NCI-H345 treated with DMSO at 0.1 percent for 48 hours (cell line): ENCODE results near the gene ATF4.

Source experiments
- DNase-seq: peaks from one replicate; lab custom pipeline; 2025; ENCODE audit not compliant: unreplicated experiment; lab: John Stamatoyannopoulos, UW

ATF4 gene

DNA sequence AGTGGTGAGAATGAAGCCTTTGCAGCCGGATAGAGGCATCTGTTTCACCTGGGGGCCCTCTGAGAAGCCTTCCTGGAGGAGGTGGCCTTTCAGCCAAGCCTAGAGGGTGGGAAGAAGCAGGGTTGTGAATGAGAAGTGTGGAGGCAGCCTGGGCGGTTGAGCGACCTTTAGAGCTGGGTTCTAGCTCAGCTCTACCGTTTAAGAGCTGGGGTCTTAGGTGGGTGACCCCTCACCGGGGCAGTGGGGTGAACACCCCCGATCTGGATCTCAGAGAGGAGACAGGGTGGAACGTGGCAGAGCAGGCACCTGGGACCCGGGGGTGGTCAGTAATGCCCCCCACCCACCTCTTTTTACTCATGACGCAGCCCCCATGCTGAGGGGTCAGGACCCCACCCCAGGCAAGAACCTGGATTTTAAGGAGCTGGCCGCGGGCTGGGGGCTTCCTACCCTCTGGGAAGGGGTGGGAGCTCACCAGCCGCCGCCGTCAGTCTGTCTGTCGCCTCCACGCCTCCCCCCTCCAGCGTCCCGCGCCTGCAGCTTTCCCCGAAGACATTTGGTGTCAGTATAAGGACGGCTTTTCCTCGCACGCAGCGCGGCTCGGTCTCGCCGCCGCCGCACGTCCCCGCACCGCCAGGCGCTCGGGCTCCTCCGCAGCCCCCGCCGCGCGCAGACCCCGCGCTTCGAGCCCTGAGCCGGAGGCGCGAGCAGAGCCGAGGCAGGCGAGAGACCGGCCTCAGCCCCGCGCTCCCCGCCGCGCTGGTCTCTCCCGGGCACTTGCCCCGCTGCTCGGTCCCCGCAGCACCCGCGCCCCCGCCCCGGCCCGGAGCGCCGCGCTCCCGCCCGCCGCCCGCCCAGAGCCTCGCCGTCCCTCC, 36.8 kb downstream of the ATF4 start:
- DNase-seq: no peak

DNA sequence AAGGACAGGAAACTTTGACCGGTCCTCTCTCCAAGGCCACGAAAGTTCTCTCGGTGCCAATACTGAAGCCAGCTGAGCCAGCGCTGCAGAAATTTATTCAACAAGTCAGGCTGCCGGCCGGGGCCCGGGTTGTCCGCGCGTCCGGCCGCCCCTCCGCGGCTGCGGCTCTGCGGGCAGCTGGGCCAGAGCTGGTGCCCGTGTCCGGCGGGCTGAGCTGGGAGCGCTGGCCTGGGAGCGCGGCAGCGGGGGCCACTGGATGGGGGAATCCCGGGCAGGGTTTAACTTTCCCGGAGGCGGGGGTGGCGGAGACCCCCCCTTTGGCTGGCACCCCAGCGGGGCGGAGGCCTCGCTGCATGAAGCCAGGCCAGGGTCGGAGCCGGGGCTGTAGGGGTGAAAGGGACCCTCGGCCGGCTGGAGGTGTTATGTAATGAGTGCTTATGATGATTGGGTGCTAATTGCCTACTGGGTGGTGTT, 37.9 kb downstream of the ATF4 start:
- DNase-seq: no peak

DNA sequence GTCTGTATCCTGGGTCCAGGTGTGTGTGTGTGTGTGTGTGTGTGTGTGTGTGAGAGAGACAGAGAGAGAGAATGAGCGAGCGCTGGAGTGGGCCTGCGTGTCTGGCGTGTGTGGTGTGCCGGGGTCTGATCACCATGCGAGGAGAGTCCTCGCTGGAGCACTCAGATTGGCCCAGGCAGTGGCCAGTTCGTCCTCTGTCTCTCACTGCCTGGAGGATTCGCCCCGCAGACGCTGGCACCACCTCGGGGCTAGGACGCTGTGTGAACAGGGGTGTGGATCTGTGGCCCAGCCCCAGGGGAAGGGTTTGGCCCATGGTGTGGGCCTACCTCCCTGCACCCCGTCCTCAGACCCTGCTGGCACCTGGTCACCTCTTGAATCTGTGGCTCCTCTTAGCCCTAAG, 38.6 kb downstream of the ATF4 start:
- DNase-seq: no peak

DNA sequence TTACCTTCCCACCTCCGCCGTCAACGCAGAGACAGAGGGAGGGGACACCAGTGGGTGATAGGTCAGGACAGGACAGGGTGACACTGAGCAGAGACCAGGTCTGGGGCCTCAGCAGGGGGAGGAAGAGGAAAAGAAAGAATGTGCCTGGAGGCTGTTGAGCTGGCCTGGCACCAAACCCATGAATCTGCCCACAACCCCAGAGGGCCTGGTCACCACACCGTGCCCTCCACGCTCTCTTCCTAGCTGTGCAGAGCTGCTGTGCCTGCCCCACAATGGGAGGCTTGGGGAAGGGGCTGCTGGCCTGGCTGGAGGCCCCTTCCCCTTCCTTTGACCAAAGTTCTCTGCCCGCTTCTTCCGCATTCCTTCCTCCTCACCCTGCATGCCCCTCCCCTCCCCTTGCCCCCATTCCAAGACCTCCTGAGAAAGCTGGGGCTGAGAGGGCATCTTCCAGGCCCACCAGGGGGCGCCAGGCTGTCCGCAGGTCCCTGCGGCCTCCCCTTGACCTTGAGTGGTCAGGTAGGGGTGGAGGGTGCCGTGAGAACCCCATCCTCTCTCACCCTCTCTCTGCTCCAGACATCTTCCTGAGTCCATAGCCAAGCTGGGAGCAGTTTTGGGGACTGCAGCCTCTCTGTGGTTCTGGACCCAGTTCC, 39.2 kb downstream of the ATF4 start:
- no peak for DNase-seq

DNA sequence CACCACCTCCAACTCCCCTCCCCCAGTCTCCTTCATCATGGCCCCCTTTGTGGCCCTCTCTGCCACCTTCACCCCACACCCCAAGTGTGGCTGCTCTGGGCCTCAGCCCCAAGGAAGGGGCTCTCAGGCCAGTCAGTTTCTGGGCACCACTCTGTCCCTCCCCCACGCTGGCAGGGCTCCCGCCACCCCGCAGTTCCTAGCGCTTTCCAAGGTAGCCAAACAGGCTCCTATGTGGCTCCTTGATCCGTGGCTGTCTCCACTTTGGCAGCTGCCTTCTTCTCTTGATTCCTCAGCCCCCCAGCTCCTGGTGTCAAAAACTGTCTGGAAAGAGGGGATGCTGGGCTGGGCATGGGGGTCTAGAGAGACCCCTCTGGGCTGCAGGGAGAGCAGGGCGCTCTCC, 39.8 kb downstream of the ATF4 start:
- DNase-seq: no peak

DNA sequence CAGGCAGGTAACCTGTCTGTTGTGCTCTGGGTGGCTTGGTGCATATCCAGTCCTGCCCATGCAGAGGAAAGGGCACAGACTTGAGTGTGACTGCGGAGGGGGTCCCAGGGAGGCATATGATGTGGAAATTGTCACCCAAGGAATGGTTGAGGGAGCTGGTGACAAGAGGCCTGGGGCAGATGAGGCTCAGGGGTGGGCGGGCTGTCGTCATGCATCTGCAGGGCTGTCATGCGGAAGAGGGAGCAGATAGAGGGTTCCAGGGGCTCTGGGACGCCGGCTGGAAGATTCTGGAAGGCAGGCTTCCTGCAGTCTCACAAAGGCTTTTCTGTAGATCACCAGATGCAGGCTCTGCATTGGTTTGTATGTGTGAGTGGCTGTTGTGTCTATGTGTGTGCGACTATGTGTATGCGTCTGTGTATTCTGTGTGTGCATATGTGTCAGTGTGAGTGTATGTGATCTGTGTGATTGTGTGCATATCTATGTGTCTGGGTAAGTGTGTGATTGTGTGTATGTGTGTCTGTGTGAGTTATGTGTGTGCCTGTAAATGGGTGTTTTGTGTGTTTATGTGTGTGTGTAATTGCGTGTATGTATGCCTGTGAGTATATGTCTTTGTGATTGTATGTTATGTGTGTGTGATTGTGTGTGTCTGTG, 42.6 kb downstream of the ATF4 start:
- DNase-seq: no peak

DNA sequence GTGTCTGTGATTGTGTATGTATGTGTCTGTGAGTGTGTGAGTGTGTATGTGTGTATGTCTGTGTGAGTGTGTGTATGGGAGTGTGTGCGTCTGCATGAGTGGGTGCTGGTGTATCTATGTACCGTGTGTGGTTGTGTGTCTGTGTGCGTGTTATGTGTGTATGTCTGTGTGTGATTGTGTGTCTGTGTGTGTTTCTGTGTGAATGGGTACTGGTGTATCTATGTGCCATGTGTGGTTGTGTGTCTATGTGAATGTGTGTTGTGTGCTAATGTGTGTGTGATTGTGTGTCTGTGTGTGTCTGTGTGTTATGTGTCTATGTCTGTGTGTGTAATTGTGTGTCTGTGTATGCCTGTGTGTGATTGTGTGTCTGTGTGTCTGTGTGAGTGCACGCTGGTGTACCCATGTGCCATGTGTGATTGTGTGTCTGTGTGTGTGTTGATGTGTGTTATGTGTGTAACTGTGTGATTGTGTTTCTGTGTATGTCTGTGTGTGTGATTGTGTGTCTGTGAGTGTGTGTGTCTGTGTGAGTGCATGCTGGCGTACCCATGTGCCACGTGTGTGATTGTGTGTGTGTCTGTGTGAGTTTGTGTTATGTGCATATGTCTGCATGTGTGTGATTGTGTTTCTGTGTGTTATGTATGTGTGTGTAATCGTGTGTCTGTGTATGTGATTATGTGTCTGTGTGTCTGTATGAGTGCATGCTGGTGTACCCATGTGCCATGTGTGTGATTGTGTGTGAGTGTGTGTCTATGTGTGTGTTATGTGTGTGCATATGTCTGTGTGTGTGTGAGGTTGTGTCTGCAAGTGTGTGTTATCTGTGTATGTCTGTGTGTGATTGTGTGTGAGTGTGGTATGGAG, 43.4 kb downstream of the ATF4 start:
- DNase-seq: no peak

DNA sequence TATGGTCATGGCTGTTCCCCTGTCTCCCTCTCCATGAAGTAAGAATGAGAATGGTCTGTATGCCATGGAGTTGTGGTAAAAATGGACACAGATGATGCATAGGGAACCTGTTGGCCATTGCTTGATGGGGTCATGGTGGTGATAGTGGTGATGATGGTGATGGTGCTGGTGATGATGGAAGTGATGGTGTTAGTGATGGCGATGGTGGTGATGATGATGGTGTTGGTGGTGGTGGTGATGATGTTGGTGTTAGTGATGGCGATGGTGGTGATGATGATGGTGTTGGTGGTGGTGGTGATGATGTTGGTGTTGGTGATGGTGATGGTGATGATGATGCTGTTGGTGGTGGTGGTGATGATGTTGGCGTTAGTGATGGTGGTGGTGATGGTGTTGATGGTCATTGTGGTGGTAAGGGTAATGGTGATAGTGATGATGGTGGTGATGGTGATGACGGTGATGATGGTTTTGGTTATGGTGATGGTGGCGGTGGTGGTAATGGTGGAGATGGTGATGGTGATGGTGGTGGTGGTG, 45.1 kb downstream of the ATF4 start:
- DNase-seq: no peak

DNA sequence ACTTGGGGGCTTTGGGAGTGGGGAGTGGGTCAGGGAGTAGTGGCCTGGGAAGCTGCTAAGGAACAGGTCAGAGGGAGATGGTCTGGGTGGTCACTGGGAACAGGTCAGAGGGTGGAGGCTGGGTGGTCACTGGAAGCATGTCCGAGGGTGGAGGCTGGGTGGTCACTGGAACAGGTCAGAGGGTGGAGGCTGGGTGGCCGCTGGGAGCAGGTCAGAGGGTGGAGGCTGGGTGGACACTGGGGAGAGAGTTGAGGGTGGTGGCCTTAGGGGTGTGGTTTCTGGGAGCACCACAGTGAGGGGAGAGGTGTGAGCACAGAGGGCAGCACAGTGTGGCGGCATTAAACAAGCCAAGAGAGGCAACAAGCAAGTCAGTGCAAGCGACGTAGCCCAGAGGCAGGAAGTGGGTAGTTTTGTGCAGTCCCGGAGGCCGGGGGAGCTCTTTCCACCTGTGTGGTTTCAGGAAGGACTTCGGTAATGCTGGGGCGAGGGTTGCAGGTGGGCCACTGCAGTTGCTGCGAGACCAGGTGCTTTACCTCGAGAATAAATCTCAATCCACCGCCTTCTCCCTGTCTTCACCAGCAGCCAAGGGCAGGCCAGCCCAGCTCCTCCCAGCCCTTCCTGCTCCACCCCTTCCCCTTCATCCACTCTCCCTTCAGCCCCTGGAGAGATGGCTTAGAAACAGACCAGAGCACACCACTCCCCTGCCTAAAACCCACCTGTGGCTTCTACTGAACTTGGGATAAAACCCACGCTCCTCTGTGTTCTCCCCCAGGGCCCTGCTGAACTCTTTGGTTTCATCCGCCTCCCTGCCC, 47.0 kb downstream of the ATF4 start:
- DNase-seq: no peak

DNA sequence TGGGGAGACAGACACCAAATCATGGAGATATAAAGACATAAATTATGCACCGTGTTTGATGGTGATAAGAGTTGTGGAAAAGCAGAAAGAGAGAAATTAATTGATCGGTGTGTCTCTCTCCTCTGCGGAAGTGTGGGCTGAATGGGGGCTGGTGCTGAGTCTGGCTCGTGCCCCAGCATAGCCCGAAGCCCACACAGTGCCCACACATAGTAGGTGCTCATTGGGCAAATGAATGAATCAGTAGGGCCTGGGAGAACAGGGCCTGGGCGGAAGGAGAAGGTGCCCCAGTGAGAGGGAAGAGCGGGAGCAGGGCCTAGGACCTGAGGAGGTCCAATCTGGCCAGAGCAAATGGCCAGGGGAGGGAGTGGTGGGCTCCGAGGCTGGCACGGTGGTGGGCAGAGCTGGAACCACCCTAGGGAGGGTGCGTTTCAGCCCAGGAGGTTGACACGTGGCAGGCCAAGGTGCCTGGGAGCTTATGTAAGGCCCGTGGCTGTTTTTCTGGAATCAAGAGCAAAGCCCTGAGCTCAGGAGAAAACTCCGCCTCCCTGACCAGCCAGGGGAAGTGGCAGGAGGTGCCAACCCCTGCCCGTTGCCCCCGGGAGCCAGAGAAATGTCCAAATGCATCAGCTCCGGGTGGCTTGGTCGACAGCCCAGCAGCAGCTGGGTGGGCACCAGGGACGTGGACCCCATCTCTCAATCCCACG, 48.1 kb downstream of the ATF4 start:
- DNase-seq: no peak

DNA sequence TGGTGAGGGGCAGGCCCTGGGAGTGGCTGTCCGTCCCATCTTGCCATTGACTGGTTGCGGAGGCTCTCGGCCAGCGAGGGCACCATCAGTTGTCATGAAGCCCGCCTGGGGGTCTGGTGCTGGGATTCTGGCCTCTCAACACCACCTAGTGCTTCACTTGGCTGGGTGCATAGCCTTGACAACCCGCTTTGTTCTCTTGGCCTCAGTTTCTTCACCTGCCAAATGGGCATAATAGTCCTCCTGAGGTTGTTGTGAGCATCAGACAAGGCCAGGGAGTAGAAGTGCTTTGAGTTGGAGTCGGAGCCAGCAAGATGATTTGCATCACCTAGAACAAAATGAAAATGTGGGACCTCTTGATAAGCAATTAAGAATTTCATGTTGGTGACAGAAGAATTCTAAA, 48.7 kb downstream of the ATF4 start:
- DNase-seq: no peak

DNA sequence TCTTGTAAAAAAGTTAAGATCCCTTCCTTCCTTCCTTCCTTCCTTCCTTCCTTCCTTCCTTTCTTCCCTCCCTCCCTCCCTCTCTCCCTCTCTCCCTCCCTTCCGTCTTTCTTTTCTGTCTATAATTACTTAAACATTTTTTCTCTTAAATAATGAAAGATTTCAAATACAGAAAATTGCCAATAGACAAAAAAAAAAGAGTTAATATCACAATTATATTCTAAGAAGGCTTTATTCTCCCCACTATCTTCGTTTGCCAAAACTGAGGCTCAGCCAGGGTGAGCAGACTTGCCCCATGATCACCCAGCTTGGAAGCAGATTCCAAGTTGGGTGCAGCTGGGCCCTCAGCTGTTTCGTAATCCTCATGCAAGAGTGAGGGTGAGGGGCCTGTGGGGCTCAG, 49.9 kb downstream of the ATF4 start:
- no peak for DNase-seq

DNA sequence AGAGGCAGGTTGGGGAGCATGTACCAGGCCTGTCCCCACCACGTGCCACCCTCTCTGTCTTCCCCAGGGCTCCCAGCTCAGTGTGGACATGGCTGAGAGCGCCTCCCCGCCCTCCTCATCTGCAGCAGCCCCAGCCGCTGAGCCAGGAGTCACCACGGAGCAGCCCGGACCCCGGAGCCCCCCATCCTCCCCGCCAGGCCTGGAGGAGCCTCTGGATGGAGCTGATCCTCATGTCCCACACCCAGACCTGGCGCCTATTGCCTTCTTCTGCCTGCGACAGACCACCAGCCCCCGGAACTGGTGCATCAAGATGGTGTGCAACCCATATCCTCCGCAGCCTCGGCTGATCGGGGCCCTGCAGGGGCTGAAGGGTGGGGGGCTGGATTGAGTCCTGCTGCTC, 50.3 kb downstream of the ATF4 start, which contains the start of gene CACNA1I:
TSS of gene CACNA1I (plus strand) at position 89 of the 400 bp plus-strand sequence. CDS start at position 89, 0 bp downstream.
- DNase-seq: no peak

DNA sequence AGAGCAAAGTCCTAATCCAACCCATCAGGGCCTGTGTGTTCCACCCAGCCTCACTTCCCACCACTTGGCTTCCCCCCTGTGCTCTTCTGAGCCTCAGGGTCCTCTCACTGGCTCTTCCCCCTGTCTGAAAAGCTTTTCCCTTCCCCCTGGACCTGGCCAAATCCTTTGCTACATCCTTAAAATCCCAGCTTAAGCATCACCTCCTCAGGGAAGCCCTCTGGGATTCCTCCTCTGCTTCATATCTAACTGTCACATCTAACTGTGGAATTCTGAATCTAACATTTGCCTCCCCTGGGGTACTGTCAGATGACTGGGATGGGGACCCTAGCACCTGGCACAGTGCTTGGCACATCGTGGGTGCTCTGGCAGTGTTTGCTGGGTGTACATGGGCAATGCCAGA, 51.2 kb downstream of the ATF4 start:
- DNase-seq: no peak
